GM23338 (cell line): Measurements from ENCODE around the gene EIF3B. TPM values are rescaled to one million over a fixed set of nuclear protein-coding genes. Genes with fewer than 3 reads are reported as not detected.

ENCODE experiments used
- ATAC-seq: fragments of 200-7000 bp; cut with Tn5 transposase; 3 replicates; pipeline ENCODE4 v1.9.1; 2020
- DNase-seq: peaks from one replicate; pipeline ENCODE4 v3.0.0-alpha.2; 2015; ENCODE audit warnings: low spot score
- H2AFZ ChIP-seq: fragments of 200-600 bp; sonication (generic); 2 replicates; pipeline ENCODE4 v1.8.0; 2016; ENCODE audit warnings: antibody characterized with exemption, mild to moderate bottlenecking, moderate library complexity
- H3F3A ChIP-seq: fragments of 200-600 bp; sonication (generic); replicated peaks from 2 replicates; pipeline ENCODE4 v1.8.0; 2017; ENCODE audit warnings: antibody characterized with exemption, mixed run types, low read depth
- H3K27ac ChIP-seq: fragments of 200-600 bp; sonication (generic); 2 replicates; pipeline ENCODE4 v1.6.1; 2016; ENCODE audit warnings: low read depth
- H3K27me3 ChIP-seq: fragments of 200-600 bp; sonication (generic); 2 replicates; pipeline ENCODE4 v1.8.0; 2016; ENCODE audit warnings: mild to moderate bottlenecking, mixed run types, moderate library complexity; ENCODE audit not compliant: insufficient read depth
- H3K36me3 ChIP-seq: fragments of 200-600 bp; sonication (generic); 2 replicates; pipeline ENCODE4 v1.8.0; 2016; ENCODE audit warnings: mild to moderate bottlenecking; ENCODE audit not compliant: insufficient read depth
- H3K4me1 ChIP-seq: fragments of 200-600 bp; sonication (generic); 2 replicates; pipeline ENCODE4 v1.8.0; 2016; ENCODE audit warnings: mild to moderate bottlenecking, moderate library complexity; ENCODE audit not compliant: insufficient read depth
- H3K4me2 ChIP-seq: fragments of 200-600 bp; sonication (generic); 2 replicates; pipeline ENCODE4 v1.7.1; 2017; ENCODE audit warnings: mixed run types
- H3K4me3 ChIP-seq: fragments of 200-600 bp; sonication (generic); 2 replicates; pipeline ENCODE4 v1.6.1; 2016; ENCODE audit warnings: mixed run types
- H3K79me2 ChIP-seq: fragments of 200-600 bp; sonication (generic); replicated peaks from 2 replicates; pipeline ENCODE4 v1.8.0; 2017; ENCODE audit warnings: mild to moderate bottlenecking; ENCODE audit not compliant: insufficient read depth
- H3K9me2 ChIP-seq: fragments of 200-600 bp; sonication (generic); 2 replicates; pipeline ENCODE4 v1.8.0; 2017; ENCODE audit not compliant: insufficient read depth
- H4K20me1 ChIP-seq: fragments of 200-600 bp; sonication (generic); replicated peaks from 2 replicates; pipeline ENCODE4 v1.8.0; 2017; ENCODE audit warnings: mild to moderate bottlenecking; ENCODE audit not compliant: insufficient read depth
- H3K27ac Mint-ChIP-seq: 2 replicates; pipeline ENCODE4 v1.8.0; 2020; ENCODE audit warnings: inconsistent platforms, mild to moderate bottlenecking, moderate library complexity, mixed read lengths
- H3K27me3 Mint-ChIP-seq: 3 replicates; pipeline ENCODE4 v1.8.0; 2022; ENCODE audit warnings: low read depth, mild to moderate bottlenecking, moderate library complexity, mixed read lengths, inconsistent platforms; ENCODE audit not compliant: insufficient read depth, poor library complexity
- H3K36me3 Mint-ChIP-seq: 3 replicates; pipeline ENCODE4 v1.8.0; 2021; ENCODE audit warnings: low read depth, mild to moderate bottlenecking, inconsistent platforms, moderate library complexity, mixed read lengths
- H3K4me1 Mint-ChIP-seq: 3 replicates; pipeline ENCODE4 v1.8.0; 2020; ENCODE audit warnings: mild to moderate bottlenecking, inconsistent platforms, mixed read lengths
- H3K4me3 Mint-ChIP-seq: 3 replicates; pipeline ENCODE4 v1.8.0; 2021; ENCODE audit warnings: moderate library complexity, mild to moderate bottlenecking, inconsistent platforms, mixed read lengths
- H3K9me3 Mint-ChIP-seq: 3 replicates; pipeline ENCODE4 v1.8.0; 2020; ENCODE audit warnings: moderate library complexity, mild to moderate bottlenecking, inconsistent platforms, mixed read lengths
- CREB1 ChIP-seq: fragments of 250-450 bp; sonication (Bioruptor Pico); IDR thresholded peaks from 2 replicates; pipeline ENCODE4 v1.5.0; 2020; ENCODE audit warnings: low read depth, mild to moderate bottlenecking, moderate library complexity
- CTCF ChIP-seq, 2 experiments: fragments of 200-600 bp in 1 of 2; sonication (generic) in 1 of 2; conservative IDR thresholded peaks; 2 replicates each; pipeline versions ENCODE4 v1.5.1 to v1.6.1; 2016 to 2017; ENCODE audit warnings: antibody characterized with exemption in 2 of 2, low read depth in 2 of 2, mild to moderate bottlenecking in 2 of 2, moderate library complexity in 1 of 2
- EZH2phosphoT487 ChIP-seq: fragments of 200-600 bp; sonication (generic); IDR thresholded peaks from one replicate; pipeline ENCODE4 v1.8.1; 2018; ENCODE audit warnings: antibody characterized with exemption; ENCODE audit not compliant: unreplicated experiment
- JUNB ChIP-seq: IDR thresholded peaks from one replicate; pipeline ENCODE4 v1.6.1; 2016; ENCODE audit warnings: antibody characterized with exemption; ENCODE audit not compliant: unreplicated experiment
- NANOG ChIP-seq: IDR thresholded peaks from 2 replicates; pipeline ENCODE4 v1.6.1; 2016; ENCODE audit warnings: antibody characterized with exemption, borderline replicate concordance
- POLR2AphosphoS5 ChIP-seq: IDR thresholded peaks from 2 replicates; pipeline ENCODE4 v1.6.1; 2016; ENCODE audit warnings: antibody characterized with exemption, low read depth
- REST ChIP-seq: IDR thresholded peaks from one replicate; pipeline ENCODE4 v1.6.1; 2018; ENCODE audit warnings: antibody characterized with exemption; ENCODE audit not compliant: unreplicated experiment
- ZNF114 ChIP-seq: fragments of 250-450 bp; sonication (Bioruptor Pico); IDR thresholded peaks from 2 replicates; pipeline ENCODE4 v1.5.0; 2020; ENCODE audit warnings: mild to moderate bottlenecking, moderate library complexity
- ZNF331 ChIP-seq: fragments of 250-450 bp; sonication (Bioruptor Pico); IDR thresholded peaks from 2 replicates; pipeline ENCODE4 v1.5.0; 2020; ENCODE audit warnings: low read depth, mild to moderate bottlenecking, moderate library complexity
- polyA plus RNA-seq: library from polyadenylated mRNA; unstranded; fragments of >200 nt; fragmentation: Nextera tagmentation; extraction: Ambion mirVana; gene quantifications from 2 replicates; pipeline ENCODE4 v1.2.1, GENCODE V29; 2016
- total RNA-seq: library from RNA; depleted of rRNA; stranded (reverse); fragments of >200 nt; shearing (Covaris generic); gene quantifications from 2 replicates; pipeline ENCODE4 v1.2.3, GENCODE V29; 2014

EIF3B gene
- total and polyA plus RNA-seq, 2 experiments from 2014 or later: 106 to 355 TPM

- TF ChIP-seq CTCF (conservative IDR thresholded peaks at IDR 0.05; ENCODE audit: low read depth in 2 of 2): no peak
- no peak for TF ChIP-seq JUNB
- TF ChIP-seq REST: no peak
- TF ChIP-seq POLR2AphosphoS5: no peak
- TF ChIP-seq NANOG: no peak
- TF ChIP-seq EZH2phosphoT487: no peak
Observed at GRCh38 chr7:2355705-2356008, 1.0 kb downstream of the EIF3B start (continued).

GRCh38 chr7:2357165-2357564 lies 2.5 kb downstream of the EIF3B start:
- Histone ChIP-seq H3K27me3 (no peaks in the 10 kb centered on the region), H3K36me3 (peaks cover 58% of the 10 kb centered on the region), H4K20me1 (peaks cover 61% of the 10 kb centered on the region), H3K27ac (no peak overlapping the region), H3F3A (peaks cover 30% of the 10 kb centered on the region), H3K9me2 (no peaks in the 10 kb centered on the region), H3K79me2 (peaks cover 89% of the 10 kb centered on the region), H3K4me3 (peak overlapping the region; percentile 58), H2AFZ (no peak overlapping the region), H3K4me1 (peaks cover 30% of the 10 kb centered on the region), H3K4me2 (peak overlapping the region; percentile 89; the same call in 1 of the 2 replicates)
- DNase-seq: no peak
- TF ChIP-seq ZNF331 (no peak), CREB1 (CRISPR knock-in tag) (no peak), REST (no peak), CTCF (conservative IDR thresholded peaks at IDR 0.05; ENCODE audit: low read depth in 2 of 2) (no peak), ZNF114 (CRISPR knock-in tag) (no peak)
- H3K27me3 Mint-ChIP-seq: peaks cover 11% of the 10 kb centered on the region
- peaks cover 14% of the 10 kb centered on the region for H3K4me1 Mint-ChIP-seq
- no peaks in the 10 kb centered on the region for H3K9me3 Mint-ChIP-seq
- peaks cover 70% of the 10 kb centered on the region for H3K36me3 Mint-ChIP-seq
- H3K27ac Mint-ChIP-seq: no peak overlapping the region; the same call in 1 of the 2 replicates
- ATAC-seq: no peak
- peak overlapping the region; percentile 93; the same call in 2 of the 3 replicates for H3K4me3 Mint-ChIP-seq
